ENCODE results near the gene SCN10A.

The SCN10A gene

DNA sequence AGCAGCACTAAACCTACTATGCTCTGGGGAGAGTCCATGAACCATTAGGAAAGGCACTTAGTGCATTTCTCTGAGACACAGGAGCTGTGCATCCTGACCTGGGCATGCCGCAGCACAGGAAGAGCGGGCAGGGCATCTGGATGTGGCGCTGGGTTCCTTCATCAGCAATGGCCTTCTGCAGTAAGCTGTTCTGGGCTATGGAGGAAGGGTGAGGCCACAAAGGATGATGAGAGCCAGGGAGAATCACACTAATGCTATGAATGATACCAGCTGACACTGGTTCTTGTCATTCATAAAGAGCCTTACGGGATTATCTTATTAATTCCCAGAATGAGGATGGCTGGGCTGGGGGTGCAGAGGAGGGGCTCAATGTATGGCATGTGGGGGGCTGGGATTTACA is 12.7 kb upstream of the SCN10A start:
- H3K36me3 ChIP-seq (ENCODE audit: control insufficient read depth, insufficient read depth, low read length), result no peaks in the 10 kb centered on the region
- TF ChIP-seq, protein P1, sequence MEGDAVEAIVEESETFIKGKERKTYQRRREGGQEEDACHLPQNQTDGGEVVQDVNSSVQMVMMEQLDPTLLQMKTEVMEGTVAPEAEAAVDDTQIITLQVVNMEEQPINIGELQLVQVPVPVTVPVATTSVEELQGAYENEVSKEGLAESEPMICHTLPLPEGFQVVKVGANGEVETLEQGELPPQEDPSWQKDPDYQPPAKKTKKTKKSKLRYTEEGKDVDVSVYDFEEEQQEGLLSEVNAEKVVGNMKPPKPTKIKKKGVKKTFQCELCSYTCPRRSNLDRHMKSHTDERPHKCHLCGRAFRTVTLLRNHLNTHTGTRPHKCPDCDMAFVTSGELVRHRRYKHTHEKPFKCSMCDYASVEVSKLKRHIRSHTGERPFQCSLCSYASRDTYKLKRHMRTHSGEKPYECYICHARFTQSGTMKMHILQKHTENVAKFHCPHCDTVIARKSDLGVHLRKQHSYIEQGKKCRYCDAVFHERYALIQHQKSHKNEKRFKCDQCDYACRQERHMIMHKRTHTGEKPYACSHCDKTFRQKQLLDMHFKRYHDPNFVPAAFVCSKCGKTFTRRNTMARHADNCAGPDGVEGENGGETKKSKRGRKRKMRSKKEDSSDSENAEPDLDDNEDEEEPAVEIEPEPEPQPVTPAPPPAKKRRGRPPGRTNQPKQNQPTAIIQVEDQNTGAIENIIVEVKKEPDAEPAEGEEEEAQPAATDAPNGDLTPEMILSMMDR (IDR thresholded peaks at IDR 0.05; ENCODE audit: insufficient read depth, low read length, poor library complexity, severe bottlenecking), result no peak
- DNase-seq (ENCODE audit: extremely low read depth, insufficient read length), result no peak
- no peak overlapping the region for H3K4me3 ChIP-seq (replicated peaks; ENCODE audit: low read depth, low read length)
- H3K27me3 ChIP-seq (replicated peaks; ENCODE audit: control insufficient read depth, insufficient read depth, low read length), result no peaks in the 10 kb centered on the region; the same call in 1 of the 2 replicates

DNA sequence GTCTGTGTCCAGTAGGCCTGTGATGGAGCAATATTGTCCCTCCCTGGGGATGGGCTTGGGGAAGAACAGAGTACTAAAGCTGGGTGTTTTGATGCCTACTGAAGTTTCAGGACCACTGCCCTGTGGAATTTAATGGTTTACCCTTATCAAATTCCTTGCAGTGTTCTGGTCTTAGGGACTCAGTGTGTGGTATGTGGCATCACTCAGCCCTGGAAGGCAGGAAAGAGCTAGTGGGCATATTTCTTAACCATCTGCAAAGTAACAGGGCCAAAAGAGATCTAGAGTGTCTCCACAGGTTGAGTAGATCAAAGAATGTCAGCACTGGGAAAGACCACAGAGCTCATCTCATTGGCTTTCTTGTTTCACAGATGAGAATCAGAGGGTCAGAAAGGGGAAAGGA is 11.8 kb upstream of the SCN10A start:
- Histone ChIP-seq H3K36me3 (ENCODE audit: control insufficient read depth, insufficient read depth, low read length) (no peaks in the 10 kb centered on the region), H3K27me3 (replicated peaks; ENCODE audit: control insufficient read depth, insufficient read depth, low read length) (no peaks in the 10 kb centered on the region; the same call in 1 of the 2 replicates), H3K4me3 (replicated peaks; ENCODE audit: low read depth, low read length) (no peak overlapping the region)
- no peak for DNase-seq (ENCODE audit: extremely low read depth, insufficient read length)
- TF ChIP-seq, protein P1 (IDR thresholded peaks at IDR 0.05; ENCODE audit: insufficient read depth, low read length, poor library complexity, severe bottlenecking), result no peak

DNA sequence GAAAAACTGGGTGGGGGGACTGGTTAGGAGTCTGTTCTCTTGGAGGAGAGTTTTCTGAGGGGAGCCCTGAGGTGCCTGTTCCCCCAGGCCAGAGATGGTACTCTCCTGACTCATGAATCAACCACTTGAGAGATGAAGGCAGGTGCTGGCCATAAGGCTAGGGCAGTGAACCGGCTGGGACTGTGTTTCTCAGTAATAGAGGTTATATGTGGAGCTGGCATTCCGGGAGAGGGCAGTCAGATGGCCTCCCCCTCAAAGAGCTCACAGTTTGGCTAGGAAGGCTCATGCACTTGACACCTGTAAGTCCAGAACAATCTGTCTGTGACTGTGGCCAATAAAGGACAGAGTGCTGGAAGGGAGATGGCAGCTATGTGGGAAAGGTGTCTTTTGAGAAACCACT is 10.0 kb upstream of the SCN10A start:
- DNase-seq (ENCODE audit: extremely low read depth, insufficient read length), result no peak
- TF ChIP-seq, protein P1 (IDR thresholded peaks at IDR 0.05; ENCODE audit: insufficient read depth, low read length, poor library complexity, severe bottlenecking), result no peak
- H3K27me3 ChIP-seq (replicated peaks; ENCODE audit: control insufficient read depth, insufficient read depth, low read length), result no peaks in the 10 kb centered on the region; the same call in 1 of the 2 replicates
- no peaks in the 10 kb centered on the region for H3K36me3 ChIP-seq (ENCODE audit: control insufficient read depth, insufficient read depth, low read length)
- H3K4me3 ChIP-seq (replicated peaks; ENCODE audit: low read depth, low read length), result no peak overlapping the region

DNA sequence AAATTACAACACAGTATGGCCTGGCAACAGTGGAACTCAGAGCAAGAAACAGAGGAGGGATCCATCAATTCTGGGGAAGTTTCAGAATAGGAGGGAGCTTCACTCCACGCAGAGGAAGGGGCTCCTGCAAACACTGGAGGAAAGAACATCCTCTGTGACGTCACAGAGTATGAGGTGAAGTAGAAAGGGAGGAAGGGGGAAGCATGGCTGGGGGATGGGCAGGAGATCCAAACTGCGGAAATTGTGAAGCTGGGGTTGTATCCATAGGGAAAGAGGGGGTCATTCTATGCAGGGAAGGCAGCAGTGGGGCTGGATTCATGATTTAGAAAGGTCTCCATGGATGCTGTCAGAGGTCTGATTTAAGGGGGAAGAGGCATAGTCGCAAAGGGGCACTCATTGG is 8.3 kb upstream of the SCN10A start:
- Histone ChIP-seq H3K36me3 (ENCODE audit: control insufficient read depth, insufficient read depth, low read length) (no peaks in the 10 kb centered on the region), H3K27me3 (replicated peaks; ENCODE audit: control insufficient read depth, insufficient read depth, low read length) (no peaks in the 10 kb centered on the region), H3K4me3 (replicated peaks; ENCODE audit: low read depth, low read length) (no peak overlapping the region)
- TF ChIP-seq, protein P1 (IDR thresholded peaks at IDR 0.05; ENCODE audit: insufficient read depth, low read length, poor library complexity, severe bottlenecking), result no peak
- DNase-seq (ENCODE audit: extremely low read depth, insufficient read length), result no peak

DNA sequence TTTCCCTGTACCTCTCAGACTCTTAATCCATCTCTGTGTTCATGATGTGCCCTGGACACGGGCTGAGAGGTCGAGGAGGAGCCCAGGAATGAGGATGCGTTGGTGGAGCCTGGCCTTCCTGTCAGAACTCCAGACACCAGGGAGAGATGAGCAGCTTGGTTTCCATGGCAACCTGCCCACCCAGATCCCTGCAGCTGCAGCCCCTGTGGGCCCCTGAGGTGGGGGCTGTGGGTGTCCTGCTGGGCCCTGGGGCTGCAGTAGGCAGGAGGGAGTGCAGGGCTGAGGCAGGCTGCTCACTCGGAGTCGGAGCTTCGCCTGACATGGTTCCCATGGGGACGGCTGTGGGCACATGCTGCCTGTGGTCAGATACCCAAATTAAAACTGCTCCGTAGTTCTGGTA is 7.7 kb upstream of the SCN10A start:
- no peak overlapping the region for H3K4me3 ChIP-seq (replicated peaks; ENCODE audit: low read depth, low read length)
- H3K27me3 ChIP-seq (replicated peaks; ENCODE audit: control insufficient read depth, insufficient read depth, low read length), result no peaks in the 10 kb centered on the region
- TF ChIP-seq, protein P1 (IDR thresholded peaks at IDR 0.05; ENCODE audit: insufficient read depth, low read length, poor library complexity, severe bottlenecking), result no peak
- DNase-seq (ENCODE audit: extremely low read depth, insufficient read length), result no peak
- no peaks in the 10 kb centered on the region for H3K36me3 ChIP-seq (ENCODE audit: control insufficient read depth, insufficient read depth, low read length)

DNA sequence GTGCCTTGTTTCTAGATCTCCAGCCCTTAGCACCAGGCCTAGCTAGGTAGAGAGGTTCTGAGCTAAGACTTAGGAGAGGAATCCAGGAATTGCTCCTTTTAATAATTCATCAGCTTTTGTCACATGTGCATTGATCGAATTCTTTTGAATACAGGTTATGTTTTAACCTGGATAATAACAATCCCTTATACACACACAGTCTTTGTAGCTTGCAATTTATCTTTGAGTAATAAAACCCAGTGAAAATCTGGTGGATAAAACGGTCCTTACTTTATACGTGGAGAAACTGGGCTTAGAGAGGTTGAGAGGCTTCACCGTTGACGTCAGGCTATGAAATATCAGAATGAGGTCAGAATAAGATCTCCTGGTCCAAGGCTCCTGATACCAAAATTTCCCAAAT is 7.2 kb upstream of the SCN10A start:
- H3K27me3 ChIP-seq (replicated peaks; ENCODE audit: control insufficient read depth, insufficient read depth, low read length), result no peaks in the 10 kb centered on the region
- no peaks in the 10 kb centered on the region for H3K36me3 ChIP-seq (ENCODE audit: control insufficient read depth, insufficient read depth, low read length)
- TF ChIP-seq, protein P1 (IDR thresholded peaks at IDR 0.05; ENCODE audit: insufficient read depth, low read length, poor library complexity, severe bottlenecking), result no peak
- DNase-seq (ENCODE audit: extremely low read depth, insufficient read length), result no peak
- no peak overlapping the region for H3K4me3 ChIP-seq (replicated peaks; ENCODE audit: low read depth, low read length)
